ENCODE measurements around the gene GRM4.

Gene GRM4

DNA sequence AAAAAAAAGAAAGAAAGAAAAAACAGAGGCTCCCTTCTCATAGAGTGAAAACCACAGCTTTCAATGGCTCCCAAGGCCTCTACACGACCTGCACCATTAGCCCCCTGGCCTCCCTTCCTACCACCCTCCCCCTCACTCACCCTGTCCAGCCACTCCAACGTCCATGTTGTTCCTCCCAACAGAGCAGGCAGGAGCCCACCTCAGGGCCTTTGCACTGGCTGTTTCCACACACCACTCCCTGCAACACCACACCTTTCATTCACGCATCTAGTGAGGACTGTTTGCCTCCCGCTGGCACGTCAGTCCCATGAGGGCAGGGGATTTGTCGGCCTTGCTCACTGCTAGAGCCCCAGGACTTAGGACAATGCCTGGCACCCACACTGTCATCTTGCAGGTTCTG is 39.5 kb downstream of the GRM4 start:
- no peak for DNase-seq

DNA sequence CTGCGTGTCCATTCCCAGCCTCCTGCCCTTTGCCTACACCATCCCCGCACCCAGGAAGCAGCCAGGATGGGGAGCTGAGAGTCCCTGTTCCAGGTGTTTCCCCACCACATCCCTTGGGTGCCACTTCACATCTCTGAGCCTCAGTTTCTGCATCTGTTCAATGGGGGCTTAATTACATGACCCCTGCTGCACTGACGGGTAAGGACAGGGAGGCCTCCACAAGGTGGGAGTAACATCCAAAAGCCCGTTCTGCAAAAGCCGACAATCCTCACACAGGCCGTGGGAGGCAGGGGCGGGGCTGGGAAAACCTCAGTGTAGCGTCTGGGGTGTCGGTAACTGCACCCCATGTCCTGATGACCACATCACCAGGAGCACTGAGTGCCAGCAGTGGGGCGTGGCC is 41.3 kb downstream of the GRM4 start:
- DNase-seq = no peak

DNA sequence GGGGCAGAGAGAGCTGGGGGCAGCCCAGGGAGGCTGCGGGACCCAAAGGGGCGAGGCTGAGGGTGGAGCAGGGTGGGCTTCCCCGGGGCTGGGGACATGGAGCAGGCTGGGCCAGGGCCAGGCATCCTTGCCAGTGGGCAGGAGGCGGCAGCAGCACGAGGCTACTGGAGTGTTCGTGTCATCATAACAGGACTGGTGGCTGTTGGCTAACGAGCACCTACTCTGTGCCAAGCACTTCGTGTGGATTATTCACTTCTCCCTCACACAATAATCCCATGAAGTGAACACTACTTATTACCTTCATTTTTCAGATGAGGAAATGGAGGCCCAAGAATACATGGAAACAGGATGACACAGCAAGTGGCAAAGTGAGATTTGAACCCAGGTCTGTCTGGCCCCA is 41.7 kb downstream of the GRM4 start:
- DNase-seq = no peak

DNA sequence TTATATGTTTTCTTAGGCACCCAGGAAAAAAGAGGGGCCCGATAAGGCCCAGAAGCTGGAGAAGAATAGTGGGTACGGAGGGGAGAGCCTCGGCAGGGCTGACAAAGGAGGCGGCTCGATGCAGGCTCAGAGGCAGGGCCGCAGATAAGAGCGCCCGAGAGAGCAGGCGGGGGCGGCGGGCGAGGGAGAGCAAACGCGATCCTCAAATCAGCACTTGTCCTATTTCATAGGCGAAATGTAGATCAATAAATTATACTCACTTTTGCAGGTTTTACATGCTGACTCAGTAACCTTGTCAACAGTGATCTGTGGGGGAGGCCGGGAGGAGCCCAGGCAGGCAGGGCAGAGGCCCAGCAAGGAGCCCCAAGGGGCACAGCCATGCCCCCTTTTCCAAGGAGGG is 42.6 kb downstream of the GRM4 start:
- DNase-seq = no peak

DNA sequence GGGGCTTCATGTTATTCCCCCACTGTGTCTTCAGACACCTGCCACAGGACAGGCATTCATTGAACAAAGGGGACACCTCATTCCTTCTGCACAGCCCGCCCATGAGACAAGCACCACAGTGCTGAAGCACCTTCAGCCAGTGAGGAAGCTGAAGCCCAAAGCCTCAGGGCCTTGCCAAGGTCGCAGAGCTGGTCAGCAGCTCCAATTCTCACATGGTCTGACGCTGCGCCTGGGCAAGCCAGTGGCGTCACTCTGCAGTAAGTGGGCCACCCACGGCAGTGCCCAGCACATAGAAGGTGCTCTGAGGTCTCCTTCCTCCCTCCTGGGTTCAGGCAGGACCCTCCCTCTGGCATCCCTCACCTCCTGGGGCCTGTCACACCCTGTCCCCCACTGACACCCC is 43.2 kb downstream of the GRM4 start:
- DNase-seq = no peak

DNA sequence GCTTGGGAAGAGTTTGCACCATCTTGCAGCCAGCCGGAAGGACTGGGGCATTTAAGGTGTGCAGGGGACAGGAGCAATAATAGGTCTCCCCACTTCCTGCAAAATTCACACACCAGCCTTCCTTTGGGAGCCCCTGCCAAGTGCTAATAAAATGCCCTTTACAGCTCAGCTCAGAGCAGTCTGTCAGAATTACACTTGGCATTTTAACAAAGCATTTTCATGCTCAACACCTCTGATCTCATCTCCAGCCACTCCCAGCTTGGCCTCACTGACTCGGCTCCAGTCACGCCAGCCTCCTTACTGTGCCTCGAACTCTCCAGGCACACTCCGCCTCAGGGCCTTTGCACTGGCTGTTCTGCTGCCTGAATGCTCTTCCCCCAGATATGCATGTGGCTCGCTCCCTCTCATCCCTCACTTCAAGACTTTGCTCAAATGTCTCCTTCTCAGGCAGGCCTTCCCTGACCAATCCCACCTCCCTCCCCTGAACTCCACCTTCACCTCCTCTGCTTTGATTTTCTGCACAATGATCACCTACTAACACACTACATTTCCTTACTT is 43.7 kb downstream of the GRM4 start:
- DNase-seq = no peak

DNA sequence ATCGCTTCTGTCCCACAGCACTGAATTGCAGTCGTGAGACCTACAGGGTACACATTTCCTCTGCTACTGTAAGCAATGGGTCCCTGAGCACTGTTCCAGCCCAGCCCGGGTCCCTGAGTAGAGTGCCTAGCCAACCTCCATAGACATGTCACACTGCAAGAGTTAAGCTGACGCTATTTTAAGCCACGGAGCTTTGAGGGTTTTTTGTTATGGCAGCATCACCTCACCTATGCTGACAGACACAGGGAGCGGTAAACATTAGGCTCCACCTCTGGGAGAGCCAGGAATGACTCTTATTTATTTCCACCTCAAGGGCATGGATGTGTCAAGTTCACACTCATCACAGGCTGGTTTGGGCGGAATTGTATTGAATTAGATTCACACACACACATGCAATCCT is 45.1 kb downstream of the GRM4 start:
- no peak for DNase-seq

DNA sequence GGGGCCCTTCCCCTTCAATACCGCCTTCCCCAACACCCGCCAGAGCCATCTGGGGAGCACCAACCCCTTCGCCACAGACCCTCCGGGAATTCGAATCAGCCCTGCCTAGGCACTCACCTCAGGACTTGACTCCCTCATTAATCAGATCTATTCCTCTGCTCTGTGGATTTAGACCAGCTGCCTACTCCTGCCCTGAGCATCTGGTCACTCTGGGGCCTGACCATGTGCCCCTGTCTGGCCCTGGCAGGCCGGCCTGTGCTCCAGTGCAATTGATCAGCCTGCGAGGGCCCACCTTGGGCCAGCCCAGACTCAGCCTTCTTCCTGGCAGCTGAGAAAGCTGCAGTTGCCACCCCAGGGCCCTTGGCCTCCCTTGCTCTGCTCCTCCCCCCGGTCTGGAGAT is 46.0 kb downstream of the GRM4 start:
- DNase-seq = no peak

DNA sequence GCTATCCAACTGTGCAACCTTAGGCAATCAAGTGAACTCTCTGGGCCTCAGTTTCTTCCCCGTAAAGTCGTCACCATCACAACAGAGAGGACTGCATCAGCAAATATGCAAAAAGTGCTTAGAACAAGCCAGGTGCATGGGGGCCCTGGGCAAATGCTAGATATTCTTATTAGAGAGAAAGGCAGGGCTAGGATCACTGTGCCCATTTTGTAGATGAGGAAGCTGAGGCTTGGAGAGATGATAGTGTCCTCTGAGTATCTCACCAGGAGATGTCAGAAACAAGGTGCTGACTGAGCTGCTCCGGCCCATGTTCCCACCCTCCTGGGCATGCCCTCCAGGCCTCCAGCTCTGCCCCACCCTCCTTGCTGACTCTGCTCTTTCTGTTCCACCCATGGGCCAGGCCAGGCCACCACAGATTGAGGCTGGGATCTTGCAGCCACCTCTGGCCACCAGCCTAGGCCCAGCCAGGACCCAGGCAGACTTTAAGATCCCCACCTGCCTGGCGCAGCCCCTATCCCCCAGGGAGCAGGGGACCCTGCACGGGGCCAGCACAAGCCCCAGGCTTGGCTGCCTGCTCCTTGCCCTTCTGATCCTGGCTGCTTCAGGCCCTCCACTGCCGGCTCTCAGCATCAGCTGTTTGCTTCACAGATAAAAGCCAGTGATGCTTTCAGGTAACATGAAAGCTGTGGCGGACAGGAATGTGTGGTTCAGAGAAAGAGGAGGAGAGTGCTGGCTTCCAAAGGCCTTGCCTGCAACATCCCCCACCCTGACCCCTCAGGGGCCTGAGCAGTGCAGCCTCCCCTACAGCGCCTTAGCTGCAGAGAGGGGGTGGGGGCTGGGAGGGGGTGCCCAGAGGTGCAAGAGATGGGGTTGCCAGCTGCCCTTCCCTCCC is 47.6 kb downstream of the GRM4 start:
- DNase-seq = no peak

DNA sequence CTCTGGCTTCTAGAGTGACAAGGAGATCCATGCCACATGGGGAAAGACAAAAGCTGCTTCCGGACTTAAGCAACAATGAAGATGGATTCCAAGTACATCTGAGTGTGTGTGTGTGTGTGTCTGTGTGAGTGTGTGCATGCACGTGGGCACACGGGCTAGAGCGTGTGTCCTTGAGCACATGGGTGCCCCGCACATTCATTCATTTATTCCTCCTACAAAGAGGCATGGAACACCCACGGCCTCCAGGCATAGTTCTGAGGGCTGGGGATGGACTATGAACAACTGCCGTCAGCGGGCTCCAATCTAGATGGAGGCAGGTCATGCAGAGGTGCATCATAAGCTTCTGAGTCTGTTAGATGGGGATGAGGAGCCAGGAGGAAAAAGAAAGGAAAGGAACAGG is 49.1 kb downstream of the GRM4 start:
- no peak for DNase-seq

DNA sequence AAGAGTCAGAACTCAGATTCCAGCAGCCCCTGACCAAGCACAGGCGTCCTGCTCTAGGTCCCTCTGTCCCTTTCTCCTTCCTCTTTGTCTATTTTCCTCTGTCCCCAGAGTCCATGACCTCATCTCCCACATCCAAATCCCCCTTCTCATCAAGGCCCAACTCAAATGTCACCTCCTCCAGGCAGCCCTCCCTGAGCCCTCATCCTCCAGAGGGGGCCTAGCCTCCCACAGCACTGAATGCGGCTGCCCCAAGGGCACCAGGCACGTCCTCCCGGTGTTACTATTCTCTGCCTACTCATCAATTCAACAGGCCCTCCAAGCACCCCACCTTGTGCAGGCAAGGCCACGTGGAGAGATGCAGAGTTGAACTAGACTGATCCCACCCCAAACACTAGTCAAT is 49.7 kb downstream of the GRM4 start:
- DNase-seq = no peak

DNA sequence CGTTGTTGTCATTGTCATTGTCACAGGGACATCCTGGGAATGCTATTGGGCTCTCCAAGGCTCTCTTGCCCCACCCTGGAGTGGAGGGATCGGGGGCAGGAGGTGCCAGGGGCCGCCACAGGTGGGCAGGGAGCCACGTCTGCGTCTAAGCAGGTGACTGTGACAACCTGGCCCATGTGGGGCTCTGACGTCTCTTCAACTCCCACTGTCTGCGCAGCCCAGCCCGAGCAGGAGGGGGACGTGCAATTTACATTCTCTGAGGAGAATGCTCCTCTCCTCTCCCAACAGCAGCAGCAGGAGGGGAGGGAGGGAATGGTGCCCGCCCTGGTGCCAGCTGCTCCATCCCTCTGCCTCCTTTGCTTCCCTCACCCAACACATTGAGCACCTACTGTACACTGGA is 50.1 kb downstream of the GRM4 start:
- no peak for DNase-seq

DNA sequence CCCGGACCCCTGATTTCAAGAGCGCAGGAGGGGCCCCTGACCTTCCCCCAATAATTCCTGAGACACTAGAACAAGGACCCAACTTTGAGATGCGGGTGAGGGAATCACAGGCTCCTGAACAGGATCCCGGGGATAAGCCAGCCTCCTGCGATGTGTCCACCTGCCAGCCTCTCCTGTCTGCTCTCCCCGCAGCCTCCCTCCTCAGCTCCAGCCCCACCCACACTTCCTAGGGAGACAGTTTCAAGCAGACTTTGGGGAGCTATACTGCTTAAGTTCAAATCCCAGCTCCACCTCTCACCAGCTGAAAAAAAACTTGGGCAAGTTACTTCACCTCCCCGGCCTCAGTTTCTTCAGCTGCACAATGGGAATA is 50.8 kb downstream of the GRM4 start:
- no peak for DNase-seq

DNA sequence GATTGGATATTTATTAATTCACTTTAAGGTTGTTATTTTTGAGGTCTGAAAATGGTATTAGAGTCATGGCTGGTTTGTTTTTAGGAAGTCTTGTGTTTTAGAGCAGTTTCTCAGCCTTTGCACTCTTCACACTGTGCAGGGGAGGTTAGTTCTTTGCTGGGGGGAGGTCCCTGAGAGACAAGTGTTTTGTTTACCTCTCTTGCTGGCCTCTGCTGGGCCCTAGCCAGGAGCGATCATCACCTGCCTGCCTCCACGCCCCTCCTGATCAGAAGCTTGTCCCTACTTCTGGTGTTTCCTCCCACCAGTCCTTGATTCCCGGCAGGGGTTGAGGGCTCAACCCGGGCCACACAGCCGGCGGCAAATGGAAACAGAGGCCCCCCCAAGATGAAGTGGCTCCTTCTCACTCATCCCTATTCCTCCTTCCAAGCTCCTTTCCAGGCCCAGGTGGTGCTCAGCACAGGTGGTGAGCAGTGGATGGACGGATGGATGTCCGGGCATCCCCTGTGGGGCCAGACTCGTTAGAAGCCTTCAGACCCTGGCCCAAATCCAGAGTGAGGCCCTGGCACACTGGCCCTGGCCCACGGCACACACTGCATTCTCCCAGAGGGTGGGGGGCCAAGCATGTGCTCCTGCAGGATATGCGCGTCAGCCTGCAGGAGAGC is 51.3 kb downstream of the GRM4 start:
- DNase-seq = peak; percentile 73

DNA sequence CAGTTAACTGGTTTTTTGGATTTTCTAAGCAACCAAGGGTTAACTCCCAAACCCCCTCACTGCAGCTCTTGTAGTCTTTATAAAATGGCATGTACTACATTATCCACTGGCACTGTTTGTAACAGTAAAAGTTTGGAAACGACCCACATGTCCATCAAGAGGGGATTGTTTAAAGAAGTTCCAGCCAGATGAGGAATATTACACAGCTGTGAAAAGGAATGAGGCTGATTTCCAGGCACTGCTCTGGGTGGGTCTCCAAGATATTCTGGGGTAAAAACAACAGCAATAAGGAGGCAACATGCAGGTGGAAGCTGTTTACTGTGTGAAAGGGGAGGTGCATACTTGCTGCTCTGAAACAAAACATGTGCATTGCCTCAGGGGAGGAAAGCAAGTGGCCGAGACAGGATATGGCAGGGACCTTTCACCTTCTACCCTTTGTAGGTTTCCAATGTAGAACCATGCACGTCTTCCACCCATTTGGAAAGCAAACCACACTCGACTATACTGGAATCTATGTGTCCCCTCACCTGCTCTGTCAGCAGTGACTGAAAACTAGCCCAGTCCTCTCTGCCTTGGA is 51.9 kb downstream of the GRM4 start:
- no peak for DNase-seq

DNA sequence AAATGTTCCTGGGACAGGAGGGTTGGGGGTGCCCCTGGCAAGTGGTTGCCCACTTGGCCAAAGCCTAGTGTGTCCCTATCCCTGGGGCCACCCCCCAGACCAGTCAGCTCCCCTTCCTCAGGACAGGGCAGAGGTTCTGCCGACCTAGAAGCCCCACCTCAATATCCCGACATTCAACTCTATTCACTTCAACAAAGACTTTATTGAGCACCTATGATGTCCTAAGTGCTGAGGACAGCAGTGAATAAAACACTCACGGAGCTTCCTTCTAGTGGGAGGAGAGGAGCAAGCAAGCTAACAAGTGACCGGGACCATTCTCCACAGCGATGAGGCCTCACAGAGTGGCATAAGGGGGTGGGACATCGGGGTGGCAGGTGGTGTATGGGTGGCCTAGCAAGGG is 52.7 kb downstream of the GRM4 start:
- no peak for DNase-seq

DNA sequence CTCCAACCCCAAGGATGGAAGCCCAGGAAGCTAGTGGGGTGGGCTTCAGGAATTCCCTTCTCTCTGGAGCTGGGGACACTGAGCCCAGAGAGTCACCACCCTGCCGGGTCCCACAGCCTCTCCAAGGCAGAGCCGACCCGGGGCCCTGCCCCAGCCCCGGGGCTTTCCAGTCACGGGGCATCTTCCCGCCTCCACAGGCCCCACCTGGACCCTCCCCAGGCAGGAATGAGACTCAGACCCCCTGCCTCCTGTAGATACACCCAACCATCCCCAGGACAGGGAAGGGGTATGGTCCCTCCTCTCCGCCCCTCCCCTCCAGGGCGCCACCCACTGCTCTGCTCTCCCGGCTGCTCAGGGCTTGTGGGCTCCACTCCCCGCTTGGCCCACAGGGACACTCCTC is 53.3 kb downstream of the GRM4 start:
- no peak for DNase-seq

DNA sequence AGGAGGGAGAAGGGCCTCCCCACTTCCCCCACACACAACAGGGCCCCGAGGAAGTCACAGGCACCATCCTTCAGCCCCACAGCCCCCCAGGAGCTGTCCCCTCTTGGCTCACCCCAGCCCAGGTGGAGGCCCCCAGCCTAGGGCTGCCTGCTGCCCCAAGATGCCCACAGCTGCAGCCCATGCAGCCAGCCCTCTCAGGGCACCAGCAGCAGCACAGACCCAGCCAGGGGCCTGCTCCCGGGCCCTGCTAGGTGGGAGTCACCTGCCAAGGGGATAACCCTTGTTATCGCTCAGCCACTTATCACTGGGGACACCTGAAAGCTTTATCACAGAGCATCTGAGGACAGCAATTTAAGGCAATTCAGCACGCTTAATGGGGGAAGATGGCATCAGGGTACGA is 55.0 kb downstream of the GRM4 start:
- DNase-seq = no peak

DNA sequence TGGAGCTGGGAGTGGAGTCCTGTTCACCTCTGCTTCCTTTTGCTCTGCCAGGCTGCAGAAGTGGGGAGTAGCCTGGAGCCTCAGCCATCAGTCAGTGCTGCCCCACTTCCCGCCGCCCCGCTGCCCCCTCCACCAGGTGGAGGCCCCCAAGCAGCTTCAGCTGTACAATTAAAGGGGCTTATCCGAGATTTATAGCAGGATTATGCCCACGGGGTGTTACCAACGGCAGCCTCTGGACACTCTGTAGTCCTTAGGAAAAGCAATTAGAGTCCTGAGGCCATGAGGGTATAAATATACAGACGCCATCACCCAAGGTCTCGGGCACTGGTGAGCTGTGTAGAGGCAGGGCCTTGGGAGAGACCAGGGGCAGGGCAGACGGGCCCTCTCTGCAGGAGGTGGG is 55.4 kb downstream of the GRM4 start:
- DNase-seq = no peak

DNA sequence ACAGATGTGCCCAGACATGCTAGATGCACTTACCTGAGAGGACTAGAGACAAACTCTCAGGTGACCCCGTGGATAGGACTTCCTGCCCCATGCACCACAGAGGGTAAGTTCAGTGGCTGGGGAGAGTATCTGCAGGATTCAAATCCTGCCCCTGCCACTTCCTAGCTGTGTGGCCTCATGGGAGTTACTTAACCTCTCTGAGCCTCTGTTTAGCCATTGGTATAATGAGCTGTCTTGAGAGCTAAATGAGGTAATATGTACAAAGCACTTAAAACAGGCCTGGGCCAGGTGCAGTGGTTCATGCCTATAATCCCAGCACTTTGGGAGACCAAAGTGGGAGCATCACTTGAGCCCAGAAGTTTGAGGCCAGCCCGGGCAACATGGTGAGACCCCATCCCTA is 59.3 kb downstream of the GRM4 start:
- DNase-seq = no peak

DNA sequence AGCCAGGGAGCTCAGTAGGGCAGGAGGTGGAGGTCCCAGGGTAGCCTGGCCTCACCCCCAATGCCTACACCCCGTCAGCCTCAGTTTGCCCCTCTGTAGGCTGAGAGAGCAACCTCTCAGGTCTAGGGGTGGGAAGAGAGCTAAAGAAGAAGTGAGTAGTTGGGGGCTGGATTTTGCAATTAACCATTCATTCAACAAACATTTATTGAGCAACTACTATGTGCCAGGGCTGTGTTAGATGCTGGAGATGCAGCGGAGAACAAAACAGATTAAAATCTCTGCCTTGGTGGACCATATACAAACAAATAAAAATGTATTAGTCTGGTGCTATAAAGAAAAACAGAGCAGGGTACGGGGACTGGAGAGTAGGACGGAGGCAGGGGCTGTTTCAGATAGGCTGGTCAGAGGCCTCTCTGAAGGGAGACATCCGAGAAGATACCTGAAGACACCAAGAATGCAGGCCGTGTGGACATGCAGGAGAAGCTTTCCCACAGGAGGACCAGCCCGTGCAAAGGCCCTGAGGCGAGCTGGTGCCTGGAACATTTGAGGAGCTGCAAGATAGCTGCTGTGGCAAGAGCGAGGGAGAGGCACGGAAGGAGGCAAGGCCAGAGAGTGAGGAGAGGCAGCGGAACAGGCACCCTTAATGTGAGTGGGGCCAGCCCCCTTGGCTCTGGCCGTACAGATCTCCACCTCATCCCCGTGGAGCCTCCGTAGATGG is 60.3 kb downstream of the GRM4 start:
- DNase-seq = no peak

DNA sequence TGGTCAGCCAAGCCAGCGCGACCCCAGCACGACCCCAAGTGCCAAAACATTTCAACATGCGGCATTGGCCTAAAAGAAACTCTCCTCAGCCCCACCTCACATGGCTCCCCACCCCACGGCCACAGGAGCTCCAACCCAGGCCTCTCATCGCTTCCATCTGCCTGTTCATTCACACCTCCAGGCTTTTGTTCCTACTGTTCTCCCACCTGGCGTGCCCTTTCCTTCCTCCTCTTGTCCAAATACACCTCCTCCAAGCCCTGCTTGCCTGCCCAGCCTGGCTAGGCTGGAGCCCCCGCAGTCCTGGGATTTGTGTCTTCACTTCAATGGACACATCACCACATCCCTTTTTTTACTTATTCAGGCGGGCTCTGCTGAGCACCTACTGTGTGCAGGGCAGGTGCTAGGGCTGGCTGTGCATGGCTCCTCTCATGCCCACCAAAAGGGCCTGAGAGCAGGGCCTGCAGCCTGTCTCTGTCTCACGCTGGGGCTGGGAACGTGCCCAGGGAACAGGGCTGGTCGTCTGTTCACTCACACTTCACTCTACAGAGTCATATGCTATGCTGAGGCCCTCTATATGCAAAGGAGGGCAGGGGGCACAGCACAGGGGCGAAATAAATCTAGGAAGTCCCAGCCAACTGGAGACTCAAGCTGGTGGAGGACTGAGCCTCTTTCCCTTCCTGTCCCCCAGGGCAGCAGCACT is 61.1 kb downstream of the GRM4 start:
- DNase-seq = no peak

All from COR-L47 (cell line).